Hematopoietic multipotent progenitor cell treated with erythropoietin and hydrocortisone succinate and interleukin-3 and kit ligand, for 4 days (in vitro differentiated cells): Measurements from ENCODE around the gene CTSF.
A peak's percentile ranks its signal among the peaks of the same experiment; 100 is the strongest.
"Not testable (repeated sequence)": the region's sequence is repeated elsewhere in the genome, so short reads cannot be mapped to it uniquely, and the experiment has no call there.

ENCODE experiments used
- DNase-seq: peaks from one replicate; pipeline ENCODE4 v3.0.0-alpha.2; 2015

Gene CTSF

DNA sequence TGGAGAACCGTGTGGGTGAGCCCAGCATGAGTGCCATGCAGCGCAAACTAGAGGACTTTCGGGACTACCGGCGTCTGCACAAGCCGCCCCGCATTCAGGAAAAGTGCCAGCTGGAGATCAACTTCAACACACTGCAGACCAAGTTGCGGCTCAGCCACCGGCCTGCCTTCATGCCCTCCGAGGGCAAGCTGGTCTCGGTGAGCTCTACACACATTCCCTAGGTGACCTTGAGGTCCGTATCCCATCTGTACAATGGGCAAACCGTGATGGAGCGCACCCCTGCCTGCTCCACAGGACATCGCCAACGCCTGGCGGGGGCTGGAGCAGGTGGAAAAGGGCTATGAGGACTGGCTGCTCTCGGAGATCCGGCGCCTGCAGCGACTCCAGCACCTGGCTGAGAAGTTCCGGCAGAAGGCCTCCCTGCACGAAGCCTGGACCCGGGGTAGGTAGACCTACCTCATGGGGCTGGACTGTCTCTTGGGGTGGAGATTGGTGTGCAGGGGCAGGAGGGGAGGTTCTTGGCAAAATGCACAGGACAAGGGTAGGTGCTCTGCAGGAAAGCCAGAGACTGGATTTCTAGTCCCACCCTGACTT is 10.6 kb downstream of the CTSF start:
- no peak for DNase-seq

GRCh38 chr11:66556086-66556485 is 12.3 kb downstream of the CTSF start:
- DNase-seq, result no peak

GRCh38 chr11:66555416-66555815 is 13.0 kb downstream of the CTSF start:
- no peak for DNase-seq

- DNase-seq, result no peak
Observed at GRCh38 chr11:66554602-66555001, 13.8 kb downstream of the CTSF start.

GRCh38 chr11:66550887-66551286 is 17.5 kb downstream of the CTSF start:
- no peak for DNase-seq

DNA sequence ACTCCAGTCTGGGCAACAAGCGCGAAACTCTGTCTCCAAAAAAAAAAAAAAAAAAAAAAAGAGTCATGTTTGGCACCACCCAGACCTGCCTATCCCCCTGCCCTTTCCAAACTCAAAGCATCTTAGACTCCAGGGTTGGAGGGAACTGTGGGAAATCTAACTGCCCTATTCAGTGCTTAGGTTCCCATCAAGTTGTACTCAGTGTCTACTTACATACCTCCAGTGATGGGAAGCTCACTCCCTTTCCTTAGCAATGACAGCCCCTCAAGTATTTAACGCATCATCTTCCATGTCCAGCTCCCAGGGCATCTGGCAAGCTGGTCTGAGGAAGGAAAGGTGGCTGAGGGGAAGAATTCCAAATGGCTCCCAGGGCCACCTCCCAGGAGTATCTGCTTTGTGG is 18.7 kb downstream of the CTSF start:
- DNase-seq, result no peak

DNA sequence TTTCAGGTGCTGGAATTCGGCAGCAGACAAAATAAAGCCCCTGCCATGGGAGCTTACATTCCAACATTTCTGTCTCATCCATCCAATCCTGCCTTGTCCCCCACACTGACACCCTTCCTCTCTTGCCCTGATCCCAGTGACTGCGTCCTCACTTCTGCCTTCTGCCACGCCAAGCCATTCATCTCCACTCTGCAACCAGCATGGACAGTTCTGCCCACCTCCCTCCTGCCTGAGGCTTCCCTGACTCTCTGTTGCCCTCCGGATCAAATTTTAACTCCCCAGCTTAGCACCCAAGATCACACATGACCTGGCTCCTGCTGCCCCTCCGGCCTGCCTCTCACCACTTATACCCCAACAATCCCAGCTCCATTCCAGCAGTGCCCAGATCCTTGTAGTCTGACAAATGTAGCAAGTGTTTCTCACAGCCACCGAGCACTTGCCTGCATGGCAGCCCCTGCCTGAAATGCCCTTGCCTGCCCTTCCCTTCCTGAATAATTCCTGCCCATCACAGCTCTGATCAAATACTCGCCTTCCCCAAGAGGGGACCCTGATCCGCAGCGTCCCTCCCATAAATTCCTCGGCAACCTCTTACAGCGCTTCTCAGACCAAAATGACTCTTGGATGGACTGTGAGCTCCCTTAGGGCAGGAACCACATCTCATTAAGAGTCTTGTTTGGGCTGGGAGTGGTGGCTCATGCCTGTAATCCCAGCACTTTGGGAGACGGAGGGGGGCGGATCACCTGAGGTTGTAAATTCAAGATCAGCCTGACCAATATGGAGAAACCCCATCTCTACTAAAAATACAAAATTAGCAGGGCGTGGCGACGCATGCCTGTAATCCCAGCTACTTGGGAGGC is 19.4 kb downstream of the CTSF start:
- DNase-seq, result no peak

DNA sequence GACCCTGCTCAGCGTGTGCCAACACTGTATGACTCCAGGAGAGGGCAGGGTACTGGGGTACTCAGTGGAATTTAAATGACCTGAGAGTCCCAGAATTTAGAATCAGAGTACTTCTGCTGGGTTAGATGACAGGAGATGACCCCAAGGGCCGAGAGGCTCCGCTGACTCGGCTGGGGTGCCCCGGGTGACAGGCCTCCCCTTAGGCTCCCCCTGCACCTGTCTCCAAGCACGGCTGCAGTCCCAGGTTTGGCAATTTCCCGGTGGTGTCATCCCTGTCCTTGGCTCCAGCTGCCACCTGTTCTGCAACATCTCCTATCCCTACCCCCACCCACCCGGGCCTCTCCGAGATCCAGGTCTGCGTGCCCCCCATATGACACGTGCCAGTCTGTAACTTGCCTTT is 20.4 kb downstream of the CTSF start:
- no peak for DNase-seq

DNA sequence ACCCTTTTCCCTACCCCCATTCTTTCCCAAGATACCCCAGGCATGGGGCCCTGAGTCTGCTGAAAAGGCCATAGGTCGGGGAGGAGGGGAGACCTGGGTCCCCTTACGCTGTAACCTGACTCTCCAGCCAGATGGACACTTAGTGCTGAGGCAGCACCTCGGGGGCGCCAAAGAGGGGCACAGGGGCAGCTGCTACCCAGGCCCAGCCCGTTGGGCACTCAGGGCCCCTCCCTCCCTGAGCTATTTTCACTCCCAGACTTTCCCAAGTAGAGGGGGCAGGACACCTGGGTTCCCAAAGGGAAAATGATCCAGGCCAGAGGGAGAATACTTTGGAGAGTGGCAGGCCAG is 20.8 kb downstream of the CTSF start:
- DNase-seq, result no peak

GRCh38 chr11:66546966-66547661 is 21.3 kb downstream of the CTSF start:
- no peak for DNase-seq

DNA sequence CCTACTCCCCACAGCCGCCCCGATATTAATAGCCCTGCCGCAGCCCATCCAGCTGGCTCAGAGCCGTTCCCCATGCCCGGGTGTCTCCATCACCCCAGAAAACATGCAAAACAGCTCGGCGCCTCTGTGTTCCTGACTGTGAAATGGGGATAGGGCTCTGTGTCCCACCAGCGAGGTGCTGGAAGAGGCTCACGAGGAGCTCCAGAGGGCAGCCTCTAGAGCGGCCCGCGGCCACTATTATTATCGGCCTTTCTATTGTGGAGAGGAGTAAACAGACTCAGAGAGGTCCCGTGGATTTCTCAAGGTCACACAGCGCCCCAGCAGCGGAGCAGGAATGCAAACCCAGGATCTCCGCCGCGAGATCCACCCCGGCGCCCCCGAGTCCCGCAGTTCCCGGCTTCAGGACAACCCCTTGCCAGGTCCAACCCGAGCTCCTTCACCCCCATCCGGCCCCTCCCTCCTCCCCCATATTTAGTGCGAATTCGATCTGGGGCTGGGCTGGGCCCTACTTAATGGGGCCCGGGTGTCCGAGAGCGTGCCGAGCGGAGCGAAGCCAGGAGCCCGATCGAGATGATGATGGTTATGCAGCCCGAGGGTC is 21.9 kb downstream of the CTSF start, which contains the start of gene ACTN3:
TSS of gene ACTN3 (plus strand) at position 536 of the 598 bp plus-strand sequence. CDS start at position 571, 35 bp downstream.
- DNase-seq, result peak; percentile 11

DNA sequence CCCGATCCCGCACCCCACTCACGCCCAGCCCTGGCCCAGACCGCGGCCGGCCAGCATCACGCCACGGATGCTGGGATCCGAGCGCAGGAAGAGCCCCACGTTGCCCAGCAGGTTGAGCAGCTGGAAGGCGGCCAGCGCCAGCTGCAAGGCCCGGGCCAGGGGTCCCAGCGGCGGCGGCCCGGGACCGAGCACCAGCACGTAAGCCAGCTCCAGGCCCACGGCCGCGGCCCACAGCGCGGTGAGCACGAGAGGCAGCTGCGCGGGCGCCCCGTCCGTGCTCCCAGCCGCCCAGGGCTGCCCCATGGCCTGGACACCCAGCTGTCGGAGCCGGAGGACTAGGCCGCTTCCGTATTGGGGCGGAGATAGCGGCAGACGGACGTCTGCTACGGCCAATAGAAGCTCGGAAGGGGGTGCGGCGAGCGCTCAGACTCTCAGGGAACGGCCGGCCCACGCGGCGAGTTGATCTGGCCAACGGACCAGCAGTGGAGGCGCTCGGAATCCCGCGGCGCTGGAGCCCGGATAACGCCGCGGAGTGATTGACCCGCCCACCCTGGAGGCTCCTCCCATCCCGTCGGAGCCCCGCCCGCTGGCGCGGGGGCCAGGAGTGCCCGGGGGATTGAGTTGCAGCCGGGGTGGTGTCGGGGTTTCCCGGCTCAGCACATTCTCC is 22.6 kb downstream of the CTSF start, which contains the start of gene ZDHHC24:
TSS of gene ZDHHC24 (minus strand) at position 348 of the 667 bp plus-strand sequence. CDS start at position 303, 45 bp downstream.
- DNase-seq, result peak; percentile 98

GRCh38 chr11:66544952-66545351 is 23.5 kb downstream of the CTSF start:
- DNase-seq, result not testable (repeated sequence)

DNA sequence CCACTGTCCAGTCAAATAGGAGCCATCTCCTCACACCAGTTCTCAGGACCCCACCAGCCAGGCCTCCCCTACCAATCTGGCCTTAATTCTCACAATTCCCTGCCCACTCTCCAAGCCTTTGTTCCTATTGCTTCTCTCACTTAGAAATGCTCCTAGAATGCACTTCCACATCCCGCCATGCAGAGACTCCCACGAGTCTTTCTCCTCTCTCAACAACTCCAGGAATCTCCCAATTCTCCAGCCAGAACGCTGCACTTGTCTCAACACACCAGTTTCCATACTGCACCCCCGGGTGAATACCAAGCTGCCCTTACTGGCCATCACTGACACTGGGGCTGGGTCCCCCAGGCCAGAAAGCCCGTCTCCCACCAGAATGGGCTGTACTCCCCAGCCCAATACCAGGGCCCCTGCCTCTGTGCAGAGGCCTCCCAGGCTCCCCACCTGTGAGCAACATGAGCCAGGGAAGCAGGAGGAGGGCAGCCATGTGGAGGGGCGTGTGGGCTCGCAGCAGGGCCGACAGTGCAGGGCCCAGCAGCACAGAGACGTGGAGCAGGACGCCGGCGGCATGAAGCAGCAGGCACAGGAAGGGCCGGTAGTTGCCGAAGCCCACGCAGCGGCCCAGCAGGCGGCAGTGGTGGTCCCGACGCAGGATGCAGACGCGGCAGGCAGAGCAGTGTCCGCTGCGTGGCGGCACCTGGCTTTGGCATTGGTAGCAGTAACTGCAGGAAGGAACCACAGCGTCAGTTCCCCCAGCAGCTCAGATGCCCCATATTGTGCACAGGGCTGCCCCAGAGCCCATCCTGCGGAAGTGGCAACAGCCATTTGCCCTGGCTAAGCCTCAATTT is 24.9 kb downstream of the CTSF start:
- DNase-seq, result peak; percentile 93

DNA sequence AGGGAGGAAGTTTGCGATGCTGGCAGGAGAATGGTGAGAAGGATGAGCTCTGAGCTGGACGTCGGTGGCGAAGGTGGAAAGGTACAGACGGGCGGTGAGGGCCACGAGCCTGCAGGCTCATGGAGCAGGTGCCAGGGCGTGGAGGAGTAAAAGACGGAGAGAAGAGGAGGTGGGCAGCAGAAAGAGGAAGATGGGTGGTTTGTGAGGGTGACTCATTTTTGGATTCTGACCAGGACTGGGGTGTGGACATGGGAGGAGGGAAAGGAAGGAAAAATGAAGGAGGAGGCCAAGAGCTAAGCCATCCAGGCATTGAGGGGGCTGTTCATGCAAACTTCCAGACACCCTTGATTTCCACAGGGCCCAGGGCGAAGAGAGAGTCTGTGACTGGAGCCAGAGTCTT is 26.0 kb downstream of the CTSF start:
- DNase-seq, result peak; percentile 18

DNA sequence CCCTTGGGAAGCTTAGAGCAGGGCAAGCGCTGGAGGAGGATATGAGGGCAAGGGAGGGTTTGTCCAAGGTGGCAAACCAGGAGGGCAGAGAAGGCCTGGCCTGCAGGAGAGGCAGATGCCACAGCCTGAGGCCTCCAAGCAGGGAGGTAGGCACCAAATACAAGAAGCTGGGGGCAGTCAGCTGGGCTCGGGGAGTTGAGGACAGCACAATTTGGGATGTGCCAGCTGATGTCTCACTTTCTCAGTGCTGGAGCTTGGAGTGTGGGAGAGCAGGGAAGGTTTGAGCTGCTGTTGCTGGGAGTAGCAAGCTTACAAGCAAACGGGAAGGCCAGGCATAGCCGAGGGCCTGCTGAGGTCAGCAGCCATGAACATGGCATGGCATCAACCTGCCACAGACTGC is 26.5 kb downstream of the CTSF start:
- no peak for DNase-seq

GRCh38 chr11:66540598-66540997 is 27.8 kb downstream of the CTSF start:
- DNase-seq, result peak; percentile 28

GRCh38 chr11:66539870-66540213 is 28.6 kb downstream of the CTSF start:
- DNase-seq, result no peak

DNA sequence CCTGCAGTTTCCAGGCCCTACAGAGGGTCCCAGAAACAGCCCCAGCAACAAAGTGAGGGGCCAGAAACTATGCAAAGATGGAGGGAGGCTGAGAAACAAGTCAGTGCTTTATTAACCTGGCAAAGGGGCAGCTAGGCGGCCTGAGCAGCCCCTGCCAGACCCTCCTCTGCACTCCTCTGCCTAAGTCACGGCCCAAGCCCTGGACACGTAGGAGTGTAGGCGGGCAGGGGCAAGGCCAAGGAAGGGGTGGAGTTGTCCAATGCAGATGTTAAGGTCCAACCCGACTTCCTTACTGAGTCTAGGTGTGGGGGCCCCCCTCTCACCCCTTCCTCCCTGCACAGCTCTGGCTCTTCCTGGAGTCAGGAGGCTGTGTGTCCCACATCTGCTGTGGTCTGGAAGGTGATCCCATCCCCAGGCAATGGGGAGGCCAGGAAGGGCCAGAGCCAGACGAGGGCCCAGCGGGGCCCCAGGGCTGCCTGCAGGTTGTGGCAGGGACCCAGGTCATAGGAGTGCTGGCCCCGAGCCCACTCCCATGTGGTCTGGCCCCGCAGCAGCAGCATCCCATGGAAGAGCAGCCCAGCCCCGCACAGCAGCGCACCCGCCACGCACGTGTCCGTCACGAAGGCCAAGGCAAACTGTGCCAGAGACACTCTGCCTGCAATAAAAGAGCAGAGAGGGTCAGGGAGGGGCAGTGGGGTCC is 29.1 kb downstream of the CTSF start:
- no peak for DNase-seq

GRCh38 chr11:66532784-66533183 is 35.6 kb downstream of the CTSF start:
- no peak for DNase-seq

DNA sequence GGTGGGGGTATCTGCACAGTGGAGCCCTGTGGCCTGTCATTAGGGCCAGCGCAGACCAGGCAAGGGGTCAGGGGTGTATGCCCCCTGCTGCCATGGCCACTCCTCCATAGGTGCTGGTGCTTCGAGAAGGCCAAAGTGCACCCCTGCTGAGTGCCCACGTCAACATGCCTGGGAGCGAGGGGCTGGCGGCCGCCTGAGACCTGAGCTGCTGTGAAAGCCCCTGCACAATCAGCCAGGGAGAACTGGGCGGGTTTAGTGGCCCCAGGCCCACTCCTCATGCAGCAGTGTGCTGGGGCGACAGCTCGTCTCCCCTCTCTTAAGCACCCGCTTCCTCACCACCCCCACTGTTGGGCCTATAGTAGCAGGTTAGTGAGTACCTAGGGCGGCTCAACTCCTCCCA is 36.6 kb downstream of the CTSF start:
- DNase-seq, result no peak
